ENCODE data around the gene JMJD8.
A peak's percentile ranks its signal among the peaks of the same experiment; 100 is the strongest.

The JMJD8 gene

DNA sequence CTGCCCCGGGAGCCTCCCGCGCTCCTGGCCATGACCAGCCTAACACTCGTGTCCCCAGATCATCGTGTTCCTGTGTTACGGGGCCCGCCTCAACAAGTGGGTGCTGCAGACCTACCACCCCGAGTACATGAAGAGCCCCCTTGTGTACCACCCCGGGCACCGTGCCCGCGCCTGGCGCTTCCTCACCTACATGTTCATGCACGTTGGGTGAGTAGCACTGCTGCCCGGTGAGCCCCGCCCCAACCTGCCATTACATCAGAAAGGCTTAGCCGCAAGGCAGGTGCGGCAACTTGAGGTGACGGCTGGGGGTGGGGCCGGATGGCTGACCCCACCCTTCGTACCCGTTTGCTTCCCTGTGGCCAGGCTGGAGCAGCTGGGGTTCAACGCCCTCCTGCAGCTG is 7.2 kb downstream of the JMJD8 start:
- no peak for DNase-seq (ENCODE audit: low spot score)

DNA sequence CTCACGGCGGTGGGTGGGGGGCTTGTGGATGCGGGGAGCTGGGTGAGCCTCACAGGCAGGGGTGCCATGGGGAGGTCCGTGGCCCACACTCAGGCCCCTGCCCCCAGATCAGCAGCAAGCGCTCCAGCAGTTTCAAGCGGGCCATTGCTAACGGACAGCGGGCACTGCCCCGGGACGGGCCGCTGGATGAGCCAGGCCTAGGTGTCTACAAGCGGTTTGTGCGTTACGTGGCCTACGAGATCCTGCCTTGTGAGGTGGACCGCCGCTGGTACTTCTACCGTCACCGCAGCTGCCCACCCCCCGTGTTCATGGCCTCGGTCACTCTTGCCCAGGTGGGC is 7.6 kb downstream of the JMJD8 start:
- DNase-seq (ENCODE audit: low spot score), result no peak

DNA sequence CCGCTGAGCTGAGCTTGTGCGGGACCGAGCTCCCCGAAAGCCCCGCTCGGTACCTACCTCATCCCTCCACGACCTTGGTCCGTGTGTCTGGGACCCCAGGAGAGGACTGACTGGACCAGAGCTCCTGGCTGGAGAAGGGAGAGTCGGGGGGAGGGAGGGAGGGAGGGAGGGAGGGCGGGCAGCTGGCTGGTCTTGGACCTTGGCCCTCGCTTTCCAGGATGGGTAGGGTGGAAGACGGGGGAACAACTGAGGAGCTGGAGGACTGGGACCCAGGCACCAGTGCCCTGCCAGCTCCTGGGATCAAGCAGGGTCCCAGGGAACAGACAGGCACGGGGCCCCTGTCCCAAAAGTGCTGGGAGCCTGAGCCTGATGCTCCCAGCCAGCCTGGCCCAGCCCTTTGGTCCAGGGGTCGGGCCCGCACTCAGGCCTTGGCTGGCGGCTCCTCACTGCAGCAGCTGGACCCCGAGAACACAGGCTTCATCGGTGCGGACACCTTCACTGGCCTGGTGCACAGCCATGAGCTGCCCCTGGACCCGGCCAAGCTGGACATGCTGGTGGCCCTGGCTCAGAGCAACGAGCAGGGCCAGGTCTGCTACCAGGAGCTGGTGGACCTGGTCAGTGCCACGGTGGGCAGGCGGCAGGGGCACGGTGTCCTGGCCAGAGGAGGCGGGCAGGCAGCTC is 8.1 kb downstream of the JMJD8 start:
- DNase-seq (ENCODE audit: low spot score), result no peak

- no peak for DNase-seq (ENCODE audit: low spot score)
These were observed 8.9 kb downstream of the JMJD8 start, which contains the start of gene RHBDL1 for GRCh38 chr16:674968-675883. Gene RHBDL1 (plus strand): TSS chr16:675671. CDS start chr16:675791, 120 bp downstream.

- DNase-seq (ENCODE audit: low spot score), result no peak
These were observed 9.8 kb downstream of the JMJD8 start for GRCh38 chr16:674214-674881.

- DNase-seq (ENCODE audit: low spot score), result no peak
These were observed 10.6 kb downstream of the JMJD8 start for GRCh38 chr16:673399-673991.

- no peak for DNase-seq (ENCODE audit: low spot score)
These were observed 11.3 kb downstream of the JMJD8 start for GRCh38 chr16:672851-673250.

GRCh38 chr16:672371-672770 is 11.8 kb downstream of the JMJD8 start:
- DNase-seq (ENCODE audit: low spot score), result no peak

DNA sequence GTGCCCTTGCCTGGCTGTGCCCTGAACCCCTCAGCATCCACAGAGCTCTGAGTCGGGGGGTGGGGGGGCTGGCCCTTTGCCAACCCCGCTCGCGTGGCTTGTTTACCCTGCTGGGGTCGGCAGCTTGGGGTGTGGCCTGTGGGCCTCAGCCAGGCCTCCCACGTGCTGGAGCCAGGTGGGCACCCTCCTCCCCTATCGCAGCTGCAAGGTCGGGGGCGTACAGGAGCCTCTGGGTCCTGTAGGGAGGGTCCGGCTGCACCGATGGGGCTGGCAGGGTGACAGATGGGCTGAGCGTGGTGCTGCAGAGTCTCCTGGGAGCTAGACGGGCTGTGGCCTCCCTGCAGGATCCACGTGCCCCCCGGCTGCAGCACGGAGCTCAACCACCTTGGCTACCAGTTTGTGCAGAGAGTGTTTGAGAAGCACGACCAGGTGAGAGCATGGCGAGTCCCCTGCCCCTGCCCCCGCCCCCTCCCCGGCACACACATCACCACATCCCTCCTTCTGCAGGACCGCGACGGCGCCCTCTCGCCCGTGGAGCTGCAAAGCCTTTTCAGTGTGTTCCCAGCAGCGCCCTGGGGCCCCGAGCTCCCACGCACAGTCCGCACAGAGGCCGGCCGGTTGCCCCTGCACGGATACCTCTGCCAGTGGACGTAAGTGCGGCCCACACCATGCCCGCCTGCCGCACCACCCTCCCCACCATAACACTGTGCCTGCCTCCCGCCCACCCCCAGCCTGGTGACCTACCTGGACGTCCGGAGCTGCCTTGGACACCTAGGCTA is 12.6 kb downstream of the JMJD8 start:
- no peak for DNase-seq (ENCODE audit: low spot score)

- no peak for DNase-seq (ENCODE audit: low spot score)
These were observed 13.4 kb downstream of the JMJD8 start for GRCh38 chr16:670485-671352.

- no peak for DNase-seq (ENCODE audit: low spot score)
These were observed 14.5 kb downstream of the JMJD8 start for GRCh38 chr16:669666-670065.

GRCh38 chr16:668519-669171 is 15.5 kb downstream of the JMJD8 start:
- no peak for DNase-seq (ENCODE audit: low spot score)

- DNase-seq (ENCODE audit: low spot score), result peak; percentile 60
These were observed 16.2 kb downstream of the JMJD8 start, which contains the start of gene RHOT2 for GRCh38 chr16:667780-668518. Gene RHOT2 (plus strand): TSS chr16:668132. CDS start chr16:668200, 68 bp downstream.

DNA sequence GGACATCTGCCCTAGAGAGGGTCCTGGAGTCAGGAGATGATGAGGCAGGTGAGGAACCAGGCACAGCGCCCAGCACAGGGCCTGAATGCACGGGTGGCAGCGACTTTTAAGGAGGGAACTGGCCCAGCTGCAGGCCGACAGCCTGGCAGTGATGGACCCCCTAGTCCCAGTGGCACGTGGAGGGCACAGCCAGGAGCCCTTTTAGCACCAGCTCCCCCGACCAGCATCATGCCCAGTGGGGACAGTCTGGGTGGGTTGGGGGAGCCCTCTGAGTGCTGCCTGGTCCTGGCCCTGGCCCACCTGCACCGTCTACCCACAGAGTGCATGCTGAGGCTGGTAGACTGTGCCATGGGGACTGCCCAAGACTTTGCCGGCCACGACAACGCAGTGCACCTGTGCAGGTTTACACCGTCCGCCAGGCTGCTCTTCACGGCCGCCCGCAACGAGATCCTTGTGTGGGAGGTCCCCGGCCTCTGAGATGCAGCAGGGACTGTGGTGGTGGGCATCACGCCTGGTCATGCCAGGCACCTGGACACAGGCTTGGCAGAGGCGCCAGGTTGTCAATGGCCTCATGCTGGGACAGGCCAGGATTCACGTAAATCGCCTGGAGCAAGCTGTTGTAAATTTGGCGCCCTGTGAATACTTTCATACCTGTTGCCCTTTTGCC is 16.9 kb downstream of the JMJD8 start:
- no peak for DNase-seq (ENCODE audit: low spot score)

DNA sequence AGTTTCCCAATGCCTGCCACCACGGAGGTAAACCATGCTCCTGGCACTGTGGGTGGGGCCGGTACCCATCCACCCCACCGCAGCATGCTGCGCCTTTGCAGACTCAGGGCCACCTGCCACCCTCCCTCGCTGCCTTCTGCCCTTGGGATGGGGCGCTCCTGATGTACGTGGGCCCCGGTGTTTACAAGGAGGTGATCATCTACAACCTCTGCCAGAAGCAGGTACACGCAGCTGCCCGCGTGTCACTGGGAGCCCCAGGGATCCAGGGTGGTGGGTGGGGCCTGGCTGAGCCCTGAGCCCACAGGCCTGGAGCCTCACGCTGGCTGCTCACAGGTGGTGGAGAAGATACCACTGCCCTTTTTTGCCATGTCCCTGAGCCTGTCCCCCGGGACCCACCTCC is 17.6 kb downstream of the JMJD8 start:
- DNase-seq (ENCODE audit: low spot score), result no peak

DNA sequence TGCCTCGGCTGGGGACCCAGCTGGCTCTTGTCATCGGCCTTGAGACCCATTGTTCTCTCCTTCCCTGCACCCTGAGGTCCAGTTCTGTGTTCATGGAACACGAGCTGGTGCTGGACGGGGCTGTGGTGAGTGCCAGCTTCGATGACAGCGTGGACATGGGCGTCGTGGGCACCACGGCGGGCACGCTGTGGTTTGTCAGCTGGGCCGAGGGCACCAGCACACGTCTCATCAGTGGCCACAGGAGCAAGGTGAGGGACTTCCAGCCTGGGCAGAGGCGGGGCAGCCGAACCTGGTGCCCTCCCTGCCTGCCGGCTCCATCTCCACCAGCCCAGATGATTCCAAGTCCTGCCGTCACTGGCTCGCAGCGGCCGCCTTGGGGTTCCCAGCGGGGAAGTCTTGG is 21.5 kb downstream of the JMJD8 start:
- no peak for DNase-seq (ENCODE audit: low spot score)

DNA sequence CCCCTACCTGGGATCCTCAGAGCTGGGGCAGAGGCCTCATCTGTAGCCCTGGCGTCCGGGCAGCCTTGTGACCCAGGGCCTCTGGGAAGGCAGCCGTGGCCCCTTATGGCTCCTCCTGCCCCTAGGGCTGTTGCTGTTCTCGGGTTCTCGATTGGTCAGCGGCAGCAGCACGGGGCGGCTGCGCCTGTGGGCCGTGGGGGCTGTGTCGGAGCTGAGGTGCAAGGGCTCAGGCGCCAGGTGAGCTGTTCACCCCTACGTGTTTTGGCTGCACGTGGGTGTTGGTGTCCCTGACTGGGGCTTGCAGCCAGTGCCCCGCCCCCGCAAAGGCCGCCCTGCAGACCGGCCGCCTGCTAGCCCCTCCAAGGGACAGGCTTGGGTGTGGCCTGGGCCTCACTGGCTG is 22.0 kb downstream of the JMJD8 start:
- no peak for DNase-seq (ENCODE audit: low spot score)

- DNase-seq (ENCODE audit: low spot score), result no peak
These were observed 22.8 kb downstream of the JMJD8 start for GRCh38 chr16:661184-661821.

Data from COLO829 (cell line).